GM18858 (cell line): ENCODE data around the gene MISP.
"Not testable (repeated sequence)": the region's sequence is repeated elsewhere in the genome, so short reads cannot be mapped to it uniquely, and the experiment has no call there.

Experiments used
- ATAC-seq: cut with Tn5 transposase; IDR thresholded peaks from one replicate; pipeline ENCODE4 v1.9.1; 2021; ENCODE audit not compliant: unreplicated experiment

MISP gene

GRCh38 chr19:725461-726089 is 25.3 kb upstream of the MISP start:
- no peak for ATAC-seq

- no peak for ATAC-seq
Observed at GRCh38 chr19:726993-727956, 23.6 kb upstream of the MISP start.

DNA sequence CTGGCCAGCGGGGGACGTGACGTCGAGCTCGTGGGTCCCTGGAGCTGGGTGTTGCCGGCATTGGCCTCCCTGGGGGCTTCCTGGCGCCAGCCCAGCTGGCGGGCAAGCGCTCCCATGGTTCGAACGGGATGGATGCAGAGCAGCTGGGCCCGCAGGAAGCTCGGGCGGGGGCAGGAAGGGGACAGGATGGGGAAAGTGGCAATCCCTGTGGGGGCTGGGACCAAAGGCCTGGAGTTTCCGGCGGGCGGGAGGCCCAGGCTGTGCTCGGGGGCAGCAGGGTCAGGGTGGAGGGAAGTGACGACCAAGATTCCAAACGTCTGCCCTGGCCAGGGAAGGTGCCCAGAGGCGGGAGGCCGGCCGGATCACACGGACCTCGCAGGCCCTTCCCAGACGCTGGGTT is 22.9 kb upstream of the MISP start:
- ATAC-seq, result no peak

- ATAC-seq, result not testable (repeated sequence)
Observed at GRCh38 chr19:729564-729963, 21.3 kb upstream of the MISP start.

DNA sequence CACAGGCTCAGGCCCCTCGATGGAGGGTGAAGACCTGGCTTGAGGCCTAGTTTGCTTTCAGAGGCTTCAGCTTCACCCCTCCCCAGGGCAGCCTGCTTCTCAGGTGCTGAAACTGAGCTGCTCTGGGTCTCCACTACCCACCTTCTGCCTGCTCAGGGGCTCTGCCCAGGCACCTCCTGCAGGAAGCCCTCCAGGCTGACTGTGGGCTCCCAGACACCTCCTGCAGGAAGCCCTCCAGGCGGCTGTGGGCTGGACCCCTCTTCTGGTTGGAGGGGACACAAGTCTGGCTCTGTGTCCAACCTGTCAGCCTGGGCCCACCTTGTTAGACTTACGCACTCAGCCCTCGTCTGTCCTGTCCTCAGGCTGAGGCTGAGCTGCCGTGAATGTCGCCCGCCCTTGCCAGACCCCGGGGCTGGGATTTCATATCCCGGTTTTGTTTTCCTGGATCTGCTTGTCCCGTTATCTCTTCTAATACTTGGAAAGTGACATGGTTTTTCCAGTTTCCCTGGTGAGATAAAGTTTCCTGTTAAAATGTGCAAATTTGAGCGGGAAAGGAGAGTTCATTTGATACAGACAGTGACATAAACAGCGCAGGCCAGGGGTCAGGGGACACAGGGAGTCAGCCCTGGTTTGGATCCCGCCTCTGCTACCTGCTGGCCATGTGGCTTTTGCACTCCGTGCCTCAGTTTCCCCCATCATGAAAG is 20.8 kb upstream of the MISP start:
- no peak for ATAC-seq

GRCh38 chr19:731000-731399 is 19.9 kb upstream of the MISP start:
- no peak for ATAC-seq

DNA sequence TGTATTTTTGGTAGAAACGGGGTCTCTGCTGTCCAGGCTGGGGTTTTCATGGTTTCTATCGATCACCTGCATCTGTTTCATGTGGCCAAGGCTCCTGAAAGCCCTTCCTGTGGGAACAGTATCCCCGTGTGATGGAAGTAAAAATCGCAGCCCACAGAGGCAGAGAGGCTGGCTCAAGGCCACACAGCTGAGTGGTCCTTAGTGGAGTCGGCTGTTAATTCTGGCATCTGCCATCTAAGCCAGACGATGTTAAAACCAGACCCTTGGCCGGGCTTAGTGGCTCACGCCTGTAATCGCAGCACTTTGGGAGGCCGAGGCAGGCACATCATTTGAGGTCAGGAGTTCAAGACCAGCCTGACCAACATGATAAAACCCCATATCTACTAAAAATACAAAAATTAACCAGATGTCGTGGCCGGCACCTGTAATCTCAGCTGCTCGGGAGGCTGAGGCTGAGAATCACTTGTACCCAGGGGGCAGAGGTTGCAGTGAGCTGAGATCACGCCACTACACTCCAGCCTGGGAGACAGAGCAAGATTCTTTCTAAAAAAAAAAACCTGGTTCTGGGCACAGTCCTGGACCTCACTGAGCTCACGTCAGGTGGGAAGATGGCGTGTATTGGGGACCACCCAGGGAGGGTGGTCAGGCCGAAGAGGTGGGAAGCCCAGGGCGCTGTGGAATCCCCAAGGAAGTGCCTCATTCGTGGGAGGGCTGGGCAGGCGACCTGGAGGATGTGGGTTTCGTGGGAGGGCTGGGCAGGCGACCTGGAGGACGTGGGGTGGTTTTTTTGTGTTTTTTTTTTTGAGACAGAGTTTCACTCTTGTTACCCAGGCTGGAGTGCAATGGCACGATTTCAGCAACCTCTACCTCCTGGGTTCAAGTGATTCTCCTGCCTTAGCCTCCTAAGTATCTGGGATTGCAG is 18.5 kb upstream of the MISP start:
- no peak for ATAC-seq

DNA sequence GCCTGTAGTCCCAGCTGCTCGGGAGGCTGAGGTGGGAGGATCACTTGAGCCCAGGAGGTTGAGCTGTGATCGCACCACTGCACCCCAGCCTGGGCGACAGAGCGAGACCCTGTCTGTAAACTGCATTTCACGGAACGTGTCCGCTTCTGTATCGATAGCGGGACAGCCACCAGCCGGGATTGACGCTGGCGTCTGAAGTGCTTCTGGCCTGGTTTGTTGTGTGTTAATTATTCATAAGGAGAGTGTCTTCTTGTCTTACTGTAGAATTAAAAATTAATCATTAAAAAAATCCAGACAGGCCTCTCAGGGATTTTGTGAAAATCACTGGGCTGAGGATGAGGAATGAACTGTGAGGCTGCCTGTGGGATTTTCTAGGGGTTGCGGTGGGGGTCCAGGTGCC is 16.2 kb upstream of the MISP start:
- ATAC-seq, result no peak

- no peak for ATAC-seq
Observed at GRCh38 chr19:736125-736524, 14.8 kb upstream of the MISP start.

DNA sequence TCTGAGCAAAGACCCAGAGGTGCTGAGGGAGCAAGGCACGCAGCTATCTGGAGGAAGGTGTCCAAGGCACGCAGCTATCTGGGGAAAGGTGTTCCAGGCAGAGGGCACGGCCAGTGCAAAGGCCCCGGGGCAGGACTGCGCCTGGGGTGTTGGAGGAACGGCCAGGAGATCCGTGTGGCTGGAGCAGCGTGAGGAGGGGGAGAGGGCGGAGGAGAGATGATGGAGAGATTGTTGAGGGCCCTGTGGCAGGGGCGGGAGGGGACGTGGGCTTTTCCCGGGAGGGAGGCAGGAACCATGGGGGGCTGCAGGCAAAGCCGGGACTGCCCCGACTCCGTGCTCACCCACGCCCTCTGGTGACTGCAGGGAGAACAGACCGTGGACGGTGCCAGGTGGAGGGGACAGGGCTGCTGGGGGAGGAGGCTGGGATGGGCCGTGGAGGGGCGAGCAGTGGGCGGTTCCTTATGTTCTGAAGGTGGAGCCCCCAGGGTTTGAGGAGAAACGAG is 13.3 kb upstream of the MISP start:
- ATAC-seq, result no peak

DNA sequence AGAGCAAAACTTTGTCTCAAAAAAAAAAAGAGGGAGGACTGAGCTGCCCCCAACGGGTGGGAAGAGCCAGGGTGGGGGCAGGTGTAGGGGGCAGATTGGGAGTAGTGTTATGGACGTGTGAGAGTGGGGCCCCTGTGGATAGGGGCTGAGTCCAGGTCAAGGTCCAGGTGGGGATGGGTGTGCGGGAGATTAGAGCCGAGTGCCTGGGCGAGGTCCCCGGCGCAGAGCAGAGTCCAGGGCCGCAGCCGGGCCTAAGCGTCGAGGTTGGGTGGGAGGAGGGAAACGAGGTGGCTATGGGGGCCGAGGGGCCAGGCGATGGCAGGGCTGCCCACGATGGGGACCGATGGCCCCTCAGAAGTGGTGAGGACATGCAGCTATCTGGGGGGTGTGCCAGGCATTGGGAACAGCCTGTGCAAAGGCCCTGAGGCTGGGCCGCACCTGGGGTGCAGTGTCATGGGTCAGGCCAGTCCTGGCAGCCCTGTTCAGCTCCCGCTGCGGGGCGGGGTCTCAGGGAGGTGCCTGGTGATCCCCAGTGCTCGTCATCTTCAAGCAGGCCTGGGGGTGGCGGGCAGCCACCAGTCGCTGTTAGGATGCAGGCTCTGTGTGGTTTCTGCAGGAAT is 12.3 kb upstream of the MISP start:
- no peak for ATAC-seq

GRCh38 chr19:739998-740715 is 10.8 kb upstream of the MISP start:
- ATAC-seq, result no peak

DNA sequence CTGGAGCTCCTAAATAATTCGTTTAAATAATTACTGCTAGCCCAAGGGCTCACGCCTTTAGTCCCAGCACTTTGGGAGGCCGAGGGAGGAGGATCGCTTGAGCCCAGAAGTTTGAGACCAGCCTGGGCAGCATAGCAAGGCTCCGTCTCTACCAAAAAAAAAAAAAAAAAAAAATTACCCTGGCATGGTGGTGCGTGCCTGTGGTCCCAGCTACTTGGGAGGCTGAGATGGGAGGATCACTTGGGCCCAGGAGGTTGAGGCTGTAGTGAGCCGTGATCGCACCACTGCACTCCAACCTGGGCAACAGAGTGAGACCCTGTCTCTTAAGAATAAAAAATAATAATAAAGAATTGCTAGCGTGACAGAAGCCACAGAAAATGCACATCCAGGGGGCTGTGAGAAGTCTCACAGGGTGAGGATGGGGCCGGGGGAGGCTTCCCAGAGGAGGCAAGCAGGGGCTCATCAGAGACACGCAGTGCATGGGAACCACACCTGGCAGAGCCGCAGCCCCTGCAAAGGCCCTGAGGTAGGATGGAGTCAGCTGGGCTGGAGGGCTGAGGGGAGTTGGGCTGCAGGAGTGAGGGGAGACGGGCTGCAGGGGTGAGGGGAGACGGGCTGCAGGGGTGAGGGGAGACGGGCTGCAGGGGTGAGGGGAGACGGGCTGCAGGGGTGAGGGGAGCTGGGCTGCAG is 10.0 kb upstream of the MISP start:
- not testable (repeated sequence) for ATAC-seq

DNA sequence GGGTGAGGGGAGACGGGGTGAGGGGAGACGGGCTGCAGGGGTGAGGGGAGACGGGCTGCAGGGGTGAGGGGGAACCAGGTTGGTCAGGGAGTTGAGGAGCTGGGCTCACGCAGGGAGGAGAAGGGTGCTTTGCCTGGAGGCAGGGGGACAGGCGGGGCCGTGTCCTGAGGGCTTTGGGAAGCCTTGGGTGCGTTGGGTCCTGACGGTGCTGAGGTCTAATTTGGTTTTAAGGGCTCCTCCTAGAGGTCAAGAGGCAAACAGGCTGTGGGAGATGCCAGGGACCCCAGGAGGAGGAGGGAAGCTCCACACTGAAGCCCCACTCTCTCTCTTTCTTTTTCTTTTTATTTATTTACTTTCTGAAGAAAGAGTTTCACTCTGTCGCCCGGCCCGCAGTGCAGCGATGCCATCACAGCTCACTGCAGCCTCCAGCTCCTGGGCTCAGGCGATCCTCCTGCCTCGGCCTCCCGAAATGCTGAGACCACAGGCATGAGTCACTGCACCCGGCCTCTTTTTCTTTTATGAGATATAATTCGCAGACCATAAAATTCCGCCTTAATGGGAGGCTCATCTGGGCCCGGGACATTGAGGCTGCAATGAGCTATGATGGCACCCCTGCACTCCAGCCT is 9.3 kb upstream of the MISP start:
- ATAC-seq, result no peak

DNA sequence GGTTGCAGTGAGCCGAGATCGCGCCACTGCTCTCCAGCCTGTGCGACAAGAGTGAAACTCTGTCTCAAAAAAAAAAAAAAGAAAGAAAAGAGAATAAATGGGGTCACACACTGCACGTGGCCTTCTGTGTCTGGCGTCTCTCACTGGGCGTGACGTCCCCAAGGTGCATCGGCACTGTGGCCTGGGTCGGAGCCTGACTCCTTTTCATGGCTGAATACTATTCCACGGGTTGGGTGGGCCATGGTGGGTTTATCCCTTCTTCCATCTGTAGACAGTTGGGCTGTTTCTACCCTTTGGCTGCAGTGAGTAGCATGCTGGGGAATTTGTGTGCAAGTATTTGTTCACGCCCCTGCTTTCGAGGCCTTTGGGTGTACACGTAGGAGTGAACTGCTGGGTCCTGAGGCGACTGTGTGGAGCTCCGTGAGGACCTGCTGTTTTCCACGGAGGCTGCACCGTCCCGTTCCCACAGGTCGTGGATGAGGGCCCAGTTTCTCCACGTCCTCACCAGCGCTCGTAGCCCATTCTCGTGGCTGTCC is 8.3 kb upstream of the MISP start:
- ATAC-seq, result no peak

DNA sequence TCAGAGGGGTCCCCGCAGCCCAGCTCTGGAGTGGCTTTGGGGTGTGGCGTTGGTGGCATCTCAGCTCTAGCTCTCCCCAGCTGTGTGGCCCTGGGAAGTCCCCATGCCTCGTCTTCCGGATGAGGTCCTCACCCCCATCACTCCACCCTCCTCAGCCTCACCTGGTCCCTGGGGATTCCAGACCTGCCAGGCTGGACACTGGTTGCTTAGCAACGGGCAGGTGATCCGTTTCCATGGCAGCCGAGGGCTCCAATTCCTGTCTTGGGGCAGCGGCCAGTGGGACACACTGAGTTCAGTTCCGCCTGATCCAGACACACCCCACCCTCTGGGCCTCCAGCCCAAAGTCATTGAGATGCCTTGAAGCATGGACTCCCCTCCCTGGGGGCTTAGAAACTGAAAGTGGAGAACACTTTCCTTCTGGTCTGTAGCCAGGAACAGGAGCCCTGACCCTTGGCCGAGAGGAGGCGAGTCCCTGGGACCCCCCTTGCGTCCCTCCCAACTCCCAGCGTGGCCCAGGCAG is 7.7 kb upstream of the MISP start:
- no peak for ATAC-seq

DNA sequence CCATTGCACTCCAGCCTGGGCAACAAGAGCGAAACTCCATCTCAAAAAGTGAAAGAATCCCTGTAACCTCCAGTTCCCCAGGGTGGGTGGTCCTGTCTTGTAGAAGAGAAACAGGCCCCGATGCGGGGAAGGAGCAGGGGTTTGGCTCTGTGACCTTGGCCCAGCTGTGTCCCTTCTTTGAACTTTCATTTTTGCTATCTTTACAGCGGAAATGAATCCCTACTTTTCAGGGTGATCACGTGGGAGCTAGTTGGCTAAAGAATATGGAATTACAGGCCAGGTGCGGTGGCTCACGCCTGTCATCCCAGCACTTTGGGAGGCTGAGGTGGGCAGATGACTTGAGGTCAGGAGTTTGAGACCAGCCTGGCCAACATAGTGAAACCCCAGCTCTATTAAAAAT is 5.8 kb upstream of the MISP start:
- ATAC-seq, result not testable (repeated sequence)
